Fibroblast of pulmonary artery (primary cell): ENCODE results near the gene PCSK5.

Source experiments
- DNase-seq: peaks from one replicate; pipeline ENCODE4 v3.0.0-alpha.2; 2010; ENCODE audit warnings: low read depth
- H3K4me3 ChIP-seq: replicated peaks from 2 replicates; pipeline ENCODE4 v1.5.1; 2011; ENCODE audit warnings: low read depth, mild to moderate bottlenecking, control low read depth, low read length, moderate library complexity
- CTCF ChIP-seq: IDR thresholded peaks from 2 replicates; pipeline ENCODE4 v1.5.1; 2011; ENCODE audit warnings: mild to moderate bottlenecking, control low read depth, low read length, inconsistent platforms; ENCODE audit errors: missing control alignments

PCSK5 gene

GRCh38 chr9:76158713-76159112 is 268.2 kb downstream of the PCSK5 start:
- DNase-seq = no peak
- H3K4me3 ChIP-seq = no peak overlapping the region
- TF ChIP-seq CTCF = no peak

- no peak for TF ChIP-seq CTCF
- DNase-seq = no peak
- no peak overlapping the region for H3K4me3 ChIP-seq
Observed at GRCh38 chr9:76159293-76159926, 268.9 kb downstream of the PCSK5 start.

GRCh38 chr9:76161106-76161505 is 270.6 kb downstream of the PCSK5 start:
- TF ChIP-seq CTCF = no peak
- no peak overlapping the region for H3K4me3 ChIP-seq
- DNase-seq = no peak

GRCh38 chr9:76161541-76161940 is 271.1 kb downstream of the PCSK5 start:
- peak; percentile 86 for DNase-seq
- no peak for TF ChIP-seq CTCF
- no peak overlapping the region for H3K4me3 ChIP-seq

GRCh38 chr9:76162086-76162730 is 271.7 kb downstream of the PCSK5 start:
- no peak for DNase-seq
- no peak for TF ChIP-seq CTCF
- no peak overlapping the region for H3K4me3 ChIP-seq

- no peak for TF ChIP-seq CTCF
- peak; percentile 32 for DNase-seq
- no peak overlapping the region for H3K4me3 ChIP-seq
Observed at GRCh38 chr9:76162751-76163500, 272.5 kb downstream of the PCSK5 start.
